Measurements from ENCODE around the gene SPINT3.

Gene SPINT3

DNA sequence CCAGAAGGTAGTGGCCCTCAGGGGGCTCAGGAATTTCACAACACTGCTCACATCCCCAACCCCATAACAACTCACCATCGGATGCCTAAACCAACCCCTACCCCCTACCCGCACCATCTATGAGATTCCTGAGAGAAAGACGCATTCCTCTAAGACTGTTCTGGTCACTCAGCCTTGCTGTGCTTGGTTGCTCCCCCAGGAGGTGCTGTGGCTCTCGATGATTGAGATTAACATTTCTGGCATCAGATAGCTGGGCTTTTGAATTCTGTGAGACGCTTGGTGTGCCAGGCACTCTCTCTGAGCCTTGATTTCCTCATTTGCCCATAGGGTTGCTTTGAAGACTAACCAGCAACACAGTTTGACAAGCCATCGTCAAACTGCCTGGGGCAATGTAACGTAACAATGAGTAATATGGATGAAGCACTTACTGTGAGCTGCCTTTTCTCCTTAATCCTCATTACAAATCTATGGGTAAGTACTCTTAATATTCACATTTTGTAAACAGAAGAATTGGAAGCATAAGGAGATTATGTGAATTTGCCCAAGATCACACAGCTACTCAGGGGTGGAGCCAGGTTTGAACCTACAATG lies 22.9 kb upstream of the SPINT3 start:
- H3K4me3 ChIP-seq (ENCODE audit: low read depth, low read length): no peak overlapping the region
- no peaks in the 10 kb centered on the region for H3K79me2 ChIP-seq (ENCODE audit: control insufficient read depth, insufficient read depth, low read length, unreplicated experiment)
- H3K27me3 ChIP-seq (ENCODE audit: insufficient read depth, low read length): peaks cover 86% of the 10 kb centered on the region
- H3K27ac ChIP-seq (ENCODE audit: low read depth, low read length): no peak overlapping the region
- H2AFZ ChIP-seq (ENCODE audit: low read length, unreplicated experiment): no peak overlapping the region
- no peaks in the 10 kb centered on the region for H3K4me1 ChIP-seq (ENCODE audit: control insufficient read depth, insufficient read depth, low read length, unreplicated experiment)
- H3K36me3 ChIP-seq (ENCODE audit: insufficient read depth, low read length): no peaks in the 10 kb centered on the region

DNA sequence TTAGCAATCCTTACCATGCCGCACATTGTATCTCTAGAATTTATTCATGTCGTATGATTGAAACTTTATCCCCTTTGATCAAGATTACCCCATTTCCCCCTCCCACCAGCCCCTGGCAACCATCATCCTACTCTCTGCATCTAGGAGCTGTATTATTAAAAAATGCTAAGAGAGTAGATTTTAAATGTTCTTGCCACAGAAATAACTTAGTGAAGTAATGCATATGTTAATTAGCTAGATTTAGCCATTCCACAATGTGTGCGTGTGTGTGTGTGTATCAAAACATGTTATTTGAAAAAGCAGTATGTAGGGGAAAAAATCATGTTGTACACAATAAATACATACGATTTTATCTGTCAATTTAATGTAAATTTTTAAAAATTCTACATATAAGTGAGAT lies 11.9 kb upstream of the SPINT3 start:
- no peak overlapping the region for H2AFZ ChIP-seq (ENCODE audit: low read length, unreplicated experiment)
- H3K4me1 ChIP-seq (ENCODE audit: control insufficient read depth, insufficient read depth, low read length, unreplicated experiment): no peaks in the 10 kb centered on the region
- no peak overlapping the region for H3K4me3 ChIP-seq (ENCODE audit: low read depth, low read length)
- no peak overlapping the region for H3K27ac ChIP-seq (ENCODE audit: low read depth, low read length)
- no peaks in the 10 kb centered on the region for H3K79me2 ChIP-seq (ENCODE audit: control insufficient read depth, insufficient read depth, low read length, unreplicated experiment)
- no peaks in the 10 kb centered on the region for H3K36me3 ChIP-seq (ENCODE audit: insufficient read depth, low read length)
- H3K27me3 ChIP-seq (ENCODE audit: insufficient read depth, low read length): peaks cover 59% of the 10 kb centered on the region

DNA sequence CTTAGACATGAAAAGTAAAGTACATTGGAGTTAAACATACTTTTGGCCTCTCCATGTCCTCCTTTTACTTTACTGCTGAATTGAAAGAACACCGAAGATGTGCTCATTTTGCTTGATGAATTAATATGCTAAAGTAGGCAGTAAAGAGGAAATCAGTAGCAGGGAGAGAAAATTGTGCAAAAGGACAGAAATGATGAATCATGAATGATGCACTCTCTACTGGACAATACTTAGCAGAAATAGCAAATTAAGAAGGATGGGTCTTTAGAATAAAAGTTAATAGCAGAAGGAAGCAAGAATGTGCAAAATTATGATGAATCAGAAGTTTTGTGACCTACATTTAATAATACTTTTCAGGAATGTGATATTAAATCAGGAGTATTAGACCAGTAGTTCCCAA lies 8.4 kb upstream of the SPINT3 start:
- Histone ChIP-seq H3K27me3 (ENCODE audit: insufficient read depth, low read length) (peaks cover 57% of the 10 kb centered on the region), H3K36me3 (ENCODE audit: insufficient read depth, low read length) (no peaks in the 10 kb centered on the region), H3K4me1 (ENCODE audit: control insufficient read depth, insufficient read depth, low read length, unreplicated experiment) (no peaks in the 10 kb centered on the region), H3K27ac (ENCODE audit: low read depth, low read length) (no peak overlapping the region), H3K4me3 (ENCODE audit: low read depth, low read length) (no peak overlapping the region), H2AFZ (ENCODE audit: low read length, unreplicated experiment) (no peak overlapping the region), H3K79me2 (ENCODE audit: control insufficient read depth, insufficient read depth, low read length, unreplicated experiment) (no peaks in the 10 kb centered on the region)

DNA sequence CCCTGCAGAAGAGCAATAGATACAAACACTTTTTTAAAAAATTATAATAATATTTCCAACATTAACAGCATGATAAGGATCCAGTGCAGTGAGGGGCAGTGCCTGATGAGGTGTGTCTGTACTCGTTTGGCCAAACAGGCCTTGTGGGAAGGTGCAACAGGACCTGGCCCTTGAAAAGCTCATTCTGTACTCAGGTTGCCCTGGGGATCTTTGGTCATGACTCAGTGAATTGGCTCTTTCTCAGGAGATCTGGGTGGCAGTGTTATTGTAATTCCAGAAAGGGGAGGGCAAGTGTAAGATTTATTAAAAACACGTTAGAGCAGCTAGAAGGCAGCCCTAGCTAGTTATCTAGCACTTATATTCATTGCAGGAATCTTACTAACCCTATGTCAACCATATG lies 2.9 kb upstream of the SPINT3 start:
- Histone ChIP-seq H3K79me2 (ENCODE audit: control insufficient read depth, insufficient read depth, low read length, unreplicated experiment) (no peaks in the 10 kb centered on the region), H2AFZ (ENCODE audit: low read length, unreplicated experiment) (no peak overlapping the region), H3K27ac (ENCODE audit: low read depth, low read length) (no peak overlapping the region), H3K36me3 (ENCODE audit: insufficient read depth, low read length) (no peaks in the 10 kb centered on the region), H3K4me3 (ENCODE audit: low read depth, low read length) (no peak overlapping the region), H3K27me3 (ENCODE audit: insufficient read depth, low read length) (peaks cover 57% of the 10 kb centered on the region), H3K4me1 (ENCODE audit: control insufficient read depth, insufficient read depth, low read length, unreplicated experiment) (no peaks in the 10 kb centered on the region)

DNA sequence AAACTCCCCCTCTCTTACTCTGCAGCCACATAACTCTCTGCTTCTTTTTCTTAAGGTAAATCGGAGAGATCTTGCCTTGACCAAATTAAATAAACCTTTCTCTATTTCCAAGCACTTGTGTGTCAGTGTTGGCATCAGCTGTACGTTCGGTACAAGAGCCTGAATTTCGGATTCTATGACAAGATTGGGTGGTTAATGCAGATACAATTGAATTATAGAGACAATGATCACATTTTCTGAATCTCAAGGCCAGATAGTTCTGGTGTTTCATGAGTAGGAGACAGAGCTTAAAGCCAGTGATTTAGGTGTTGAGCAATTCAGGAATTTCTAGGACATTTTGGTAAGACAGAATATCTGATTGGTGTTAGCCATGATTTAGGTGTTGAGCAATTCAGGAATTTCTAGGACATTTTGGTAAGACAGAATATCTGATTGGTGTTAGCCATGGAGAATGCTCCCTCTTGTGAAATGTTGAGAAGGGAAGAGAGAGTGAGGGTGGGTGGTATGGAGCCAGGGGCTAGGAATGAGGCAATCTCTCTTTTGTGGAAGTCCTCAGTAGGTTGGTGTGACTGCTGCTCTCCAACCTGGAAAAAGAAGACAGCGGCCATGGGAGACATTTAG lies 5.1 kb downstream of the SPINT3 start:
- no peaks in the 10 kb centered on the region for H3K36me3 ChIP-seq (ENCODE audit: insufficient read depth, low read length)
- peaks cover 43% of the 10 kb centered on the region for H3K27me3 ChIP-seq (ENCODE audit: insufficient read depth, low read length)
- H3K27ac ChIP-seq (ENCODE audit: low read depth, low read length): no peak overlapping the region
- H3K4me1 ChIP-seq (ENCODE audit: control insufficient read depth, insufficient read depth, low read length, unreplicated experiment): peaks cover 3% of the 10 kb centered on the region
- H3K4me3 ChIP-seq (ENCODE audit: low read depth, low read length): no peak overlapping the region
- H3K79me2 ChIP-seq (ENCODE audit: control insufficient read depth, insufficient read depth, low read length, unreplicated experiment): no peaks in the 10 kb centered on the region
- no peak overlapping the region for H2AFZ ChIP-seq (ENCODE audit: low read length, unreplicated experiment)

DNA sequence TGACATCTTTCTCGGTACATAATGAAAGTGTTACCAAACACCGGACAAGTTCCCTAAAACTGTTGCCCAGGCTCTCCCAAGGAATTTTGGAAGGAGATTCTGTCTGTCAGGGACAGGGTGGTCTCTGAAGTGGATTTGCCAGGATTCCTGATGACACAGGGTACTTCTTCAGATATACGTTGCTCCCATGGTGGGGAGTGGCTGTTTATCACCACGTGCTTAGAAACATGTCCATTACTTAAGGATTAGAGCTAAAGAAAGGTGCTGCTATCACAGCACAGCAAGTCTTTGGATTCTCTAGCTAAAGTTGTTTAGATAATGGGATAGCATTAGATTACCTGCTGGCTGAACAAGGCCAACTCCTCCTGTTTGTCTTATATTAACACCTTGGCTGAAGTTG lies 6.3 kb downstream of the SPINT3 start:
- Histone ChIP-seq H3K27ac (ENCODE audit: low read depth, low read length) (no peak overlapping the region), H3K4me1 (ENCODE audit: control insufficient read depth, insufficient read depth, low read length, unreplicated experiment) (peaks cover 3% of the 10 kb centered on the region), H3K27me3 (ENCODE audit: insufficient read depth, low read length) (peaks cover 38% of the 10 kb centered on the region), H3K4me3 (ENCODE audit: low read depth, low read length) (no peak overlapping the region), H3K36me3 (ENCODE audit: insufficient read depth, low read length) (no peaks in the 10 kb centered on the region), H2AFZ (ENCODE audit: low read length, unreplicated experiment) (no peak overlapping the region), H3K79me2 (ENCODE audit: control insufficient read depth, insufficient read depth, low read length, unreplicated experiment) (no peaks in the 10 kb centered on the region)

DNA sequence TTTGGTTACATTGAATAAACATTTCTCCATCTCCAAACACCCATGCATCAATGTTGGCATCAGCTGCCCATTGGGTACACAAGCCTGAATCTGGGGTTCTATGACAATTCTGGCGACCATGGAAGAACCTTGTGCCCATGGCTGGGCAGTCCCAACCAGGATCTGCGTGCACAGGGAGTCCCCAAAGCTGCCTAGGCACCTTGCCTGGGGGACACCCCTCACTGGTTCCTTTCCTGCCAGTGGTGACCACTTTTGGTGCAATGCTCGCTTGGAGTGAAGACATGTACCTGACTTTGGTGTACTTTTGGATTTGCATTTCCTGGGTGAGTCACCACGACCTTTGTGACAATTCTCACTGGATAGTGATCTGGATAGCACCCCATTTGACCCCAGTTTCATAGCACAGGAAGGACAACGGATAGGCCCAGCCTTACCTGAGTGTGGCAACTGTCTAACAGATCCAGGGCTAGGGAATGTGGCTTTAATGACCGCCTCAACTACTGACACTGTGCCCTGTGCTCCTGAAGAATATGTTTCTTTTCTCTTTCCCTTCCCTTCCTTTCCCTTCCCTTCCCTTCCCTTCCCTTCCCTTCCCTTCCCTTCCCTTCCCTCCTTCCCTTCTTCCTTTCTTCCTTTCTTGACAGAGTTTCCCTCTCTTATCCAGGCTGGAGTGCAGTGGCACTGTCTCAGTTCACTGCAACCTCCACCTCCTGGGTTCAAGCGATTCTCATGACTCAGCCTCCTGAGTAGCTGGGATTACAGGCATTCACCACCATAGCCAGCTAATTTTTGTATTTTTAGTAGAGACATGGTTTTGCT lies 7.1 kb downstream of the SPINT3 start:
- Histone ChIP-seq H3K79me2 (ENCODE audit: control insufficient read depth, insufficient read depth, low read length, unreplicated experiment) (no peaks in the 10 kb centered on the region), H3K36me3 (ENCODE audit: insufficient read depth, low read length) (no peaks in the 10 kb centered on the region), H3K4me1 (ENCODE audit: control insufficient read depth, insufficient read depth, low read length, unreplicated experiment) (peaks cover 3% of the 10 kb centered on the region), H3K27ac (ENCODE audit: low read depth, low read length) (no peak overlapping the region), H3K4me3 (ENCODE audit: low read depth, low read length) (no peak overlapping the region), H3K27me3 (ENCODE audit: insufficient read depth, low read length) (peaks cover 33% of the 10 kb centered on the region), H2AFZ (ENCODE audit: low read length, unreplicated experiment) (no peak overlapping the region)

DNA sequence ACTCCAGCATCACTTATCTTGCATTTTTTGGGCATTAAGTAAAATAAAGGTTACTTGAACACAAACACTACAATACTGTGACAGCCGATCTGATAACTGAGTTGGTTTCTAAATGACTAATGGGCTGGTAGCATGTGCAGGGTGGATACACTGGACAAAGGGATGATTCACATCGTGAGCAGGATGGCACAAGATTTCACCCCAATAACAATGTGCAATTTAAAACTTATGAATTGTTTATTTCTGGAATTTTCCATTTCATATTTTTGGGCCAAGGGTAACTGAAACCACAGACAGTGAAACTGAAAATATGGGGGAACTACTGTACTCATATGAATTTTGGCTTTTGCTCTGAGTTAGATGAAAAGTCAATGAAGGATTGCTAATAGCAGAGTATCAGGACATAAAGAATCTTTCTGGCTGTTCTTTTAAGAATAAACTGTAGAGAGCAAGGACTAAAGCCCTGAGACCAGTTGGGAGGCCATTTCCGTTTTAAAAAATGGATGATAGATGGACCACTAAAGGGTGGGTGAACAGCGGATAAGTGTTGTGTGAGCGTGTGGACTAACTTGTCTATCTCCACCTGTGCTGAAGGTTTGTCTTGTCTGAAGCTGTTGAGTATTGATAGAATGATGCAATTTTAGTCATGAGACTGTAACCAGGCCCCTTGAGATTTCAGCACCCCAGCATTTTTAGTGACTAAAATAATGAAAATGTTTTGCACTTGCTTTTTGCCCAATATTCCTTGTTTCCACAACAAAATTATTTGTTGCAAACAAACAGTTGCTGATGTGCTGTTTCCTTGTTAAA lies 8.2 kb downstream of the SPINT3 start:
- Histone ChIP-seq H3K4me3 (ENCODE audit: low read depth, low read length) (no peak overlapping the region), H3K79me2 (ENCODE audit: control insufficient read depth, insufficient read depth, low read length, unreplicated experiment) (no peaks in the 10 kb centered on the region), H3K27ac (ENCODE audit: low read depth, low read length) (no peak overlapping the region), H2AFZ (ENCODE audit: low read length, unreplicated experiment) (no peak overlapping the region), H3K27me3 (ENCODE audit: insufficient read depth, low read length) (peaks cover 33% of the 10 kb centered on the region), H3K36me3 (ENCODE audit: insufficient read depth, low read length) (no peaks in the 10 kb centered on the region), H3K4me1 (ENCODE audit: control insufficient read depth, insufficient read depth, low read length, unreplicated experiment) (peaks cover 3% of the 10 kb centered on the region)

DNA sequence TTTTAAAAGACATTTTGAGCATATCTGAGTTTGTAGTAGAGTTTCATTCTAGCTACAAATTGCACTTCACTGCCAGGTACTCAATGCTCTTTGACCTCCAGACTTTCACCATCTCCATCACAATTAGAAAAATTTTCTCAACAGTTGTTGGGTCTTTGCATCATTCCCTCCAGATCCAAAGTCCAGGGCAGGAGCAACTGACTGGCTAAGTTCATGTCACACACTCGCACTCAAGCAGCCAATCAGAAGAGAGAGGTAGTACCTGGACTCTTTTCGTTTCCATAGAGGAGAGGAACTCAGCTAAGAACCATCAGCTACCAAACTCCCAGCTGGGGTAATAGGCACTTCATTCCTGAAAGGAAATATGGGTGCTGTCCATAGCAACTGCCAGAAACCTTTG lies 9.0 kb downstream of the SPINT3 start:
- Histone ChIP-seq H3K4me1 (ENCODE audit: control insufficient read depth, insufficient read depth, low read length, unreplicated experiment) (peaks cover 3% of the 10 kb centered on the region), H3K79me2 (ENCODE audit: control insufficient read depth, insufficient read depth, low read length, unreplicated experiment) (no peaks in the 10 kb centered on the region), H3K27ac (ENCODE audit: low read depth, low read length) (no peak overlapping the region), H2AFZ (ENCODE audit: low read length, unreplicated experiment) (no peak overlapping the region), H3K36me3 (ENCODE audit: insufficient read depth, low read length) (no peaks in the 10 kb centered on the region), H3K27me3 (ENCODE audit: insufficient read depth, low read length) (peaks cover 36% of the 10 kb centered on the region), H3K4me3 (ENCODE audit: low read depth, low read length) (no peak overlapping the region)

DNA sequence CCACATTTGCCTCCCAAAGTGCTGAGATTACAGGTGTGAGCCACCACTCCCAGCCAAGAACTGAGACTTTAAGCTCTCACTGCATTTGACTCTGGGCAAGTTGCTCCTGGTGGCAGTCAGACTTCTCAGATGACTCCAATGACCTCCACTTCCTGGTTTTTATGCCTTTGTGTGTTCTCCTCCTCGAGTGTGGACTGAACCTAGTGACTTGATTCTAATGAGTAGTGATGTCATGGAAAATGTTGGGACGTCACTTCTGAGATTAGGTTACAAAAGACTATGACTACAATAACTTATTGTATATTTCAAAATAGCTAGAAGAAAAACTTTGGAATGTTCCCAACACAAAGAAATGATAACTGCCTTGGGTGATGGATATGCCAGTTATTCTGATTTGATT lies 12.0 kb downstream of the SPINT3 start:
- Histone ChIP-seq H3K79me2 (ENCODE audit: control insufficient read depth, insufficient read depth, low read length, unreplicated experiment) (no peaks in the 10 kb centered on the region), H3K27ac (ENCODE audit: low read depth, low read length) (no peak overlapping the region), H2AFZ (ENCODE audit: low read length, unreplicated experiment) (no peak overlapping the region), H3K4me3 (ENCODE audit: low read depth, low read length) (no peak overlapping the region), H3K27me3 (ENCODE audit: insufficient read depth, low read length) (peaks cover 58% of the 10 kb centered on the region), H3K36me3 (ENCODE audit: insufficient read depth, low read length) (no peaks in the 10 kb centered on the region), H3K4me1 (ENCODE audit: control insufficient read depth, insufficient read depth, low read length, unreplicated experiment) (no peaks in the 10 kb centered on the region)

Measured in ACC112 (cell line).